HL-60 (cell line): Measurements from ENCODE around the gene KDM3A.

Experiments used
- DNase-seq, 2 experiments: peaks; one replicate each; pipeline ENCODE4 v3.0.0-alpha.2; 2010 to 2020; ENCODE audit warnings: low read depth in 1 of 2, low spot score in 1 of 2
- H3K27ac ChIP-seq: fragments of 250-450 bp; sonication (Bioruptor Pico); replicated peaks from 2 replicates; pipeline ENCODE4 v1.5.1; 2020; ENCODE audit warnings: mild to moderate bottlenecking, moderate library complexity
- H3K27me3 ChIP-seq: fragments of 250-450 bp; sonication (Bioruptor Pico); 2 replicates; pipeline ENCODE4 v1.5.1; 2021; ENCODE audit warnings: mild to moderate bottlenecking, moderate library complexity; ENCODE audit not compliant: insufficient read depth, poor library complexity, severe bottlenecking
- H3K4me3 ChIP-seq: replicated peaks from 2 replicates; pipeline ENCODE4 v1.5.1; 2011; ENCODE audit warnings: mild to moderate bottlenecking, control low read depth, low read length; ENCODE audit not compliant: insufficient read depth
- GABPA ChIP-seq: IDR thresholded peaks from 2 replicates; pipeline ENCODE4 v1.6.1; 2012; ENCODE audit warnings: low read depth
- POLR2AphosphoS5 ChIP-seq: IDR thresholded peaks from 2 replicates; pipeline ENCODE4 v1.6.1; 2012; ENCODE audit warnings: low read depth
- SPI1 ChIP-seq: IDR thresholded peaks from 2 replicates; pipeline ENCODE4 v1.6.1; 2012; ENCODE audit warnings: low read depth, mild to moderate bottlenecking, borderline replicate concordance
- TF ChIP-seq, protein P1 (sequence below): IDR thresholded peaks from one replicate; pipeline ENCODE4 v1.5.1; 2011; ENCODE audit warnings: low read length, control low read depth, inconsistent platforms; ENCODE audit not compliant: insufficient read depth
- TF ChIP-seq, protein P2 (sequence below): IDR thresholded peaks from 2 replicates; pipeline ENCODE4 v1.6.1; 2012; ENCODE audit warnings: low read depth; ENCODE audit not compliant: insufficient replicate concordance

Gene KDM3A

DNA sequence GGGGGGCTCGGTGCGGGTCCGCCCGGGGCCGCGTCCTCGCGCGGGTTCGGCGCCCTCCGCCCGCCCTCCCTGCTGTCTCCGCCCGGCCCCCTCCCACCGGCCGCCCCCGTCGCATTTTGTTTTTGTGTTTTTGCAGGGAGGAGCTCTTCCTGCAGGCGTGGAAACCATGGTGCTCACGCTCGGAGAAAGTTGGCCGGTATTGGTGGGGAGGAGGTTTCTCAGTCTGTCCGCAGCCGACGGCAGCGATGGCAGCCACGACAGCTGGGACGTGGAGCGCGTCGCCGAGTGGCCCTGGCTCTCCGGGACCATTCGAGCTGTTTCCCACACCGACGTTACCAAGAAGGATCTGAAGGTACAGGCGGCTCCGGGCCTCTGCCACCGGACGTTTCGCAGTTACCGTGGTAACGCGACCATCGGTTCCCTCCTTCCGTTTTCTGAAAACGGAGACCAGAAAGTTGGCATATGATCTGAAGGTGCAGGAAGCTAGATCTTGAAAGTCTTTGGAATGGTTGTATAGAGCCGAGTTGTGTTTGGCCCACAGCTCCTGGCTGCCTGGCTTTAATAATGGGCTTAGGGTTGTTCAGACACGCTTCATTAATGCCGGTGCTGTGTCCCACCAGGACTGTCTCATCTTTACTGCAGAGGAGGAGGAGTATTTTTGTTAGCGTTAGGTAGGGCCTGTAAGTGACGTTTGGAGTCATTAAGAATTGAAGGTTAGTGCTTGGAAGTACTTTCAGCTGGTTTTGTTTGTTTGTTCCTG, 891 bp downstream of the KDM3A start:
- Histone ChIP-seq H3K27me3 (no peaks in the 10 kb centered on the region), H3K27ac (peak overlapping the region; percentile 98), H3K4me3 (peak overlapping the region; percentile 58)
- TF ChIP-seq, protein P1, sequence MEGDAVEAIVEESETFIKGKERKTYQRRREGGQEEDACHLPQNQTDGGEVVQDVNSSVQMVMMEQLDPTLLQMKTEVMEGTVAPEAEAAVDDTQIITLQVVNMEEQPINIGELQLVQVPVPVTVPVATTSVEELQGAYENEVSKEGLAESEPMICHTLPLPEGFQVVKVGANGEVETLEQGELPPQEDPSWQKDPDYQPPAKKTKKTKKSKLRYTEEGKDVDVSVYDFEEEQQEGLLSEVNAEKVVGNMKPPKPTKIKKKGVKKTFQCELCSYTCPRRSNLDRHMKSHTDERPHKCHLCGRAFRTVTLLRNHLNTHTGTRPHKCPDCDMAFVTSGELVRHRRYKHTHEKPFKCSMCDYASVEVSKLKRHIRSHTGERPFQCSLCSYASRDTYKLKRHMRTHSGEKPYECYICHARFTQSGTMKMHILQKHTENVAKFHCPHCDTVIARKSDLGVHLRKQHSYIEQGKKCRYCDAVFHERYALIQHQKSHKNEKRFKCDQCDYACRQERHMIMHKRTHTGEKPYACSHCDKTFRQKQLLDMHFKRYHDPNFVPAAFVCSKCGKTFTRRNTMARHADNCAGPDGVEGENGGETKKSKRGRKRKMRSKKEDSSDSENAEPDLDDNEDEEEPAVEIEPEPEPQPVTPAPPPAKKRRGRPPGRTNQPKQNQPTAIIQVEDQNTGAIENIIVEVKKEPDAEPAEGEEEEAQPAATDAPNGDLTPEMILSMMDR: no peak
- TF ChIP-seq SPI1: peak; percentile 21; the same call in 1 of the 2 replicates
- peak; percentile 36 to 81 for DNase-seq

DNA sequence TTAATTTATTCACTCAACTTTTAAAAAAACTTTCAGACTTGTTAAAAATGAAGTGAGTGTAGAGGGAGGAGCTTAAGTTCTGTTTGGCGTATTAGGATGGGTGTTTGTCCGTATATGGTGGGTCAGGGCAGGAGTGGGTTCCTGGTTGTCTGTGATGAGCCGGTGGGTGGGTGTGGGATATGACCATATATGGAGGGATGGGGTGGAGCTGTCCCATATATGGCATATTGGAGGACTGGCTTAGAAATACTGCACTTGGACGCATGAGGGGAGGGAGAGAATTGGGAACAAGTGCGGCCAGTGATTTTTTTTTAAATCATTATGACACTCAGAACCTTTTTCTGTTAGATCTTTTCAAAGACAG, 1.5 kb downstream of the KDM3A start:
- TF ChIP-seq, protein P2, sequence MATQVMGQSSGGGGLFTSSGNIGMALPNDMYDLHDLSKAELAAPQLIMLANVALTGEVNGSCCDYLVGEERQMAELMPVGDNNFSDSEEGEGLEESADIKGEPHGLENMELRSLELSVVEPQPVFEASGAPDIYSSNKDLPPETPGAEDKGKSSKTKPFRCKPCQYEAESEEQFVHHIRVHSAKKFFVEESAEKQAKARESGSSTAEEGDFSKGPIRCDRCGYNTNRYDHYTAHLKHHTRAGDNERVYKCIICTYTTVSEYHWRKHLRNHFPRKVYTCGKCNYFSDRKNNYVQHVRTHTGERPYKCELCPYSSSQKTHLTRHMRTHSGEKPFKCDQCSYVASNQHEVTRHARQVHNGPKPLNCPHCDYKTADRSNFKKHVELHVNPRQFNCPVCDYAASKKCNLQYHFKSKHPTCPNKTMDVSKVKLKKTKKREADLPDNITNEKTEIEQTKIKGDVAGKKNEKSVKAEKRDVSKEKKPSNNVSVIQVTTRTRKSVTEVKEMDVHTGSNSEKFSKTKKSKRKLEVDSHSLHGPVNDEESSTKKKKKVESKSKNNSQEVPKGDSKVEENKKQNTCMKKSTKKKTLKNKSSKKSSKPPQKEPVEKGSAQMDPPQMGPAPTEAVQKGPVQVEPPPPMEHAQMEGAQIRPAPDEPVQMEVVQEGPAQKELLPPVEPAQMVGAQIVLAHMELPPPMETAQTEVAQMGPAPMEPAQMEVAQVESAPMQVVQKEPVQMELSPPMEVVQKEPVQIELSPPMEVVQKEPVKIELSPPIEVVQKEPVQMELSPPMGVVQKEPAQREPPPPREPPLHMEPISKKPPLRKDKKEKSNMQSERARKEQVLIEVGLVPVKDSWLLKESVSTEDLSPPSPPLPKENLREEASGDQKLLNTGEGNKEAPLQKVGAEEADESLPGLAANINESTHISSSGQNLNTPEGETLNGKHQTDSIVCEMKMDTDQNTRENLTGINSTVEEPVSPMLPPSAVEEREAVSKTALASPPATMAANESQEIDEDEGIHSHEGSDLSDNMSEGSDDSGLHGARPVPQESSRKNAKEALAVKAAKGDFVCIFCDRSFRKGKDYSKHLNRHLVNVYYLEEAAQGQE: no peak
- TF ChIP-seq POLR2AphosphoS5 (no peak; the same call in 1 of the 2 replicates), GABPA (no peak), SPI1 (no peak)
- TF ChIP-seq, protein P1: no peak
- no peaks in the 10 kb centered on the region for H3K27me3 ChIP-seq
- H3K27ac ChIP-seq: peak overlapping the region; percentile 98
- DNase-seq: peak; percentile 51 to 81
- H3K4me3 ChIP-seq: peak overlapping the region; percentile 58

DNA sequence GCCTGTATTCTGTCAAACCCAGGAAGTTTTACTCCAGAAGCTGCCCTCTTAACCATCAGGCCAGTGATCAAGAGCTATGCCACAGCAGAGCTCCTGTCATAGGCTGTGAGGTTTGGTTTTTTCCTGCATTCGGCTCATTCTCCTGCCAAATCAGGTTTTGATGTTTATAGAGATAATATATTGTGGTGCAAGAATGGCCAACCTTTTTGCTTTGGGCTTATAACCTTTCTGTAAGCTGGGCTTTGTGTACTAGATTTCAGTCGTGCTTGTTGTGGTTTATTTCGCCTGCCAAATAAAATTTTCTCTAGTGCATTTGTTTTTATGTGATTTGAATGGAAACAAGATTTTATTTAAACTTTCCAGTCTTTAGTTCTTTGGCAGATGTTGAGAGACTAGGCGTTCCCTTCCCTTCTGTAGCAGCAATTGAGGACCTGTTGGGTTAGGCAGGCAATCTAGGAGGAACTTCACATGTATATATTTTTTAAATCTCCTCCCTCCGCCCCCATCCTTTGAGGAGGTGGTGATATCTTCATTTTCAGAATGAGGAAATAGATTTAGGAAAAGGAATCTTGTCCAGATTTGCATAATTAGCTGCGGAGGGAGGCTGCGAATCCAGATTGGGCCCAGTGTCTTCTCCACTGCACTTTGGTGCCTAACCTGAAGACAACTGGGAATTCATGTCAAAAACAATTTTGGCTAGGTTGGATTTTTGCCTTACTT, 2.6 kb downstream of the KDM3A start:
- DNase-seq: no peak
- Histone ChIP-seq H3K27ac (no peak overlapping the region), H3K27me3 (no peaks in the 10 kb centered on the region), H3K4me3 (no peak overlapping the region)
- TF ChIP-seq, protein P2: no peak
- TF ChIP-seq POLR2AphosphoS5 (no peak), GABPA (no peak), SPI1 (no peak)
- TF ChIP-seq, protein P1: no peak
